AG09309 (cell line): ENCODE results near the gene LSMEM2.

ENCODE experiments used
- DNase-seq: peaks from one replicate; pipeline ENCODE4 v3.0.0-alpha.2; 2010; ENCODE audit warnings: low read depth
- H3K4me3 ChIP-seq: 2 replicates; pipeline ENCODE4 v1.5.1; 2011; ENCODE audit warnings: mild to moderate bottlenecking, low read depth, low read length, moderate library complexity; ENCODE audit not compliant: control insufficient read depth
- TF ChIP-seq, protein P1 (sequence below): IDR thresholded peaks from 2 replicates; pipeline ENCODE4 v1.5.1; 2011; ENCODE audit warnings: mild to moderate bottlenecking, low read depth, low read length, inconsistent platforms; ENCODE audit not compliant: insufficient read depth, control insufficient read depth; ENCODE audit errors: missing control alignments

Gene LSMEM2

DNA sequence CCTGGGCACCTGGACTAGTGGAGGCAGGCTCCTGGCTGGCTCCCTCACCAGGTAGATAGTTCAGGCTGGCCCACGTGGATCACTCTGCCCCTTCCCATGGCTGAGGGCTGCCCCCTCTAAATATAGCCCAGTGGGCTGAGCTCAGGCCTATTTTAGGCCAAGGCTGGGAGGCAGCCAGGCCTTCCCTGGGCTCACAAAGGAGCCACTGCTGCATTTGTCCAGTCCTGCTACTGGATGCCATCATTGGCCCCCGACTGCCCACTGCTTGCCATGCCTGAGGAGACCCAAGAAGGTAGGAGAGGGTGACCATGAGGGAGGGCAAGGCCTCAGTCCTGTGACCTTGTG lies at the start of gene LSMEM2:
Gene LSMEM2 (plus strand): TSS at position 208 of the 345 bp plus-strand sequence. CDS start 27 bp downstream, at position 235.
- TF ChIP-seq, protein P1, sequence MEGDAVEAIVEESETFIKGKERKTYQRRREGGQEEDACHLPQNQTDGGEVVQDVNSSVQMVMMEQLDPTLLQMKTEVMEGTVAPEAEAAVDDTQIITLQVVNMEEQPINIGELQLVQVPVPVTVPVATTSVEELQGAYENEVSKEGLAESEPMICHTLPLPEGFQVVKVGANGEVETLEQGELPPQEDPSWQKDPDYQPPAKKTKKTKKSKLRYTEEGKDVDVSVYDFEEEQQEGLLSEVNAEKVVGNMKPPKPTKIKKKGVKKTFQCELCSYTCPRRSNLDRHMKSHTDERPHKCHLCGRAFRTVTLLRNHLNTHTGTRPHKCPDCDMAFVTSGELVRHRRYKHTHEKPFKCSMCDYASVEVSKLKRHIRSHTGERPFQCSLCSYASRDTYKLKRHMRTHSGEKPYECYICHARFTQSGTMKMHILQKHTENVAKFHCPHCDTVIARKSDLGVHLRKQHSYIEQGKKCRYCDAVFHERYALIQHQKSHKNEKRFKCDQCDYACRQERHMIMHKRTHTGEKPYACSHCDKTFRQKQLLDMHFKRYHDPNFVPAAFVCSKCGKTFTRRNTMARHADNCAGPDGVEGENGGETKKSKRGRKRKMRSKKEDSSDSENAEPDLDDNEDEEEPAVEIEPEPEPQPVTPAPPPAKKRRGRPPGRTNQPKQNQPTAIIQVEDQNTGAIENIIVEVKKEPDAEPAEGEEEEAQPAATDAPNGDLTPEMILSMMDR = no peak
- no peak for DNase-seq
- H3K4me3 ChIP-seq = no peak within 1 kb of the TSS

- DNase-seq = no peak
- H3K4me3 ChIP-seq = no peak overlapping the region
- TF ChIP-seq, protein P1 = no peak
These were observed 49.4 kb upstream of the LSMEM2 start for GRCh38 chr3:50229490-50229889.

DNA sequence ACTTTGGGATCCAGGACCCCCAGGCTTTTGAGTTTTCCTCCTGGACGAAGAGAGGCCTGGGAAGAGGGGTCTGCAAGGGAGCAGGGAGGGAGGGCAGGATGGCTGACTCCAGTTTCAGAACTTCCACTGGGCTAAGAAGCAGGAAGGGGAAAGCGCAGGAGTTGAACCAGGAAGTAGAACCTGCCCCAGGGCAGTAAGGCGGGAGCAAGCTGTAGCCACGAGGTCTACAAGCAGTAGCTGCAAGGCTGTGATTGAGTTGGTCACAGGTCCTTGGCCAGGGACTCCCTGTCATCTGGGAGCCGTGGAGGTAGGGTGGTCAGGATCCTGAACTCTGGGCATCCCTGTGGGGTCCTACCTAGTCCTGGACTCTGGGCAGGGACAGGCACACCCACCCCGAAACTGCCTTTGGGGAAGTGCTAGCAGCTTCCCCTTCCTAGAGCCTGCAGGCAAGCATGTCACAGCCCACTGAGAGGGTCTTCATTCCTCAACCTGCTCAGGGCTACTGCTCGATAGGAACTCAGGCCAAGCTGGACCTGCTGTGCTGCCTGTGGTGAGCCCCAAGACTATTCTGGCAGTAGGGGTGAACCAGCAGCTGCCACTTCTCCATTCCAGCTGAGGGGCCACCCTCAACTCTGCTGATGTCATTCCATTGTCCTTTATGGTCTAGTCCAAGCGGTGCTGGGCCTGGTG lies 48.6 kb upstream of the LSMEM2 start:
- no peak for DNase-seq
- TF ChIP-seq, protein P1 = no peak
- no peak overlapping the region for H3K4me3 ChIP-seq

DNA sequence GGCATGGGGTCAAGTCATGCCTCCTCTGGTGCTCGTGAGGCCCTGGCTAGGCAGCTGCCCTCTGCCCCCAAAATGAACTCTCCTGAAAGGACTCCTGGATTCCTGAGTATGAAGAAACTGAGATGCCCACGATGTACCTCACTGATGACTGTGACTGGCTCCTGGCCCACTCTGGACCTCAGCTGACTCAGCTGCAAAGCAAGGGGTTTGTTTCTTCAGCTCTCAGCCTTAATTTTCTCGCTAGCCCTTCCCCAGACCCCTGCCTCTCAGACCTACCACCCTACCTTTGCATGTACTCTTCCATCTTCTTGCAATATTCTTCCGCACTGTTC lies 48.1 kb upstream of the LSMEM2 start:
- TF ChIP-seq, protein P1 = no peak
- no peak for DNase-seq
- H3K4me3 ChIP-seq = no peak overlapping the region

DNA sequence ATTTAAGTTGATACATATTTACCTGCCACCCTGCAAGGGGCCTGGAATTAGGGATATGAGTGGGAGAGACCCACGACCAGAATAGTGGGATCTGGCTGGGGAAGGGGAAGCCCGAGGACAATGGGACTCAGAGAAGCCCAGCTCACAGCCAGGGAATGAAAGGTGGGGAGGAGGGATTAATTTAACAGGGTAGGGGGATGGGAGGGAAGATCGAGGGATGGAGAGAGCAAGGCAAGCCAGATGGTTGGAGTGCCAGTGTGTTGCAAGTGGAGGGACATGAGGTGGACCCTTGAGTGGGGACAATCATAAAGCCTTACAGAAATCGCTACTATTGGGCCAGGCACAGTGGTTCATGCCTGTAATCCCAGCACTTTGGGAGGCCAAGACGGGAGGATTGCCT lies 47.3 kb upstream of the LSMEM2 start:
- no peak for DNase-seq
- H3K4me3 ChIP-seq = no peak overlapping the region
- TF ChIP-seq, protein P1 = no peak

DNA sequence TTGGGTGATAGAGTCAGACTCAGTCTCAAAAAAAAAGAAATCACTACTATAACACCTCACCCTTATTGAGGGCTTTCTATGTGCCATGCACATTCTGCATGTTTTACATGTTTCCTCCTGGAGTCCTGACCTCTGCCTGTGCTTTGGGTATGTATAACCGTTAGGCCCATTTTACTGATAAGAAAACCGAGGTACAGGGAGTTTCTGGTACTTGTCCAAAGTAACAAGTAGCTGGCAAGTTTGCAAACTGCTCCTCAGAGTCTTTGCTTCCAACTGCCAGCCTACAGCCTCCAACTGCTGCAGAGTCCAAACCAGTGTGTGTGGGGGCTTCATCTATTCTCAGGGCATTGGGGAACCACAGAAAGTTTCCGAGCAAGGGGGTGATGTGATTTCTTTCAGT lies 46.6 kb upstream of the LSMEM2 start:
- TF ChIP-seq, protein P1 = no peak
- H3K4me3 ChIP-seq = no peak overlapping the region
- DNase-seq = no peak

DNA sequence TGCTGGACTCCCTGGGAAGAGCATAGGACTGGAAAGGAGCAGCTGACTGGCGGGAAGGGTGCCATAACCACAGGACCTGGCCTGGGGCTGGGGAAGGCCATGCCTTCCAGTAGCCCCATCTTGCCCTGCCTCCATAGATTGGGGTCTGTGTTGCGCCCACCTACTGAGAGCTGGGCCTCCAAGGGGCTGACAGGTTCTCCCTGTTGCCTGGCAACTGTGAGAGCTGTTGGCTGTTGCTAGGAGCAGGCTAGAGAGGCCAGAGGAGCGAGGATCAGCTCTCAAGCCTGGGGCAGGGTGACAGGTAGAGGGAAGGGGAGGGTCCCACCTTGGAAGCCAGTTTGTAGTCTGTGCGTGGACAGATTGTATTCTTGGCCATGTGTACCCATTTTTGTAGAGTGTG lies 45.7 kb upstream of the LSMEM2 start:
- TF ChIP-seq, protein P1 = no peak
- DNase-seq = no peak
- H3K4me3 ChIP-seq = no peak overlapping the region
